ENCODE data around the gene CAMSAP1.
"Not testable (repeated sequence)": the region's sequence is repeated elsewhere in the genome, so short reads cannot be mapped to it uniquely, and the experiment has no call there.

CAMSAP1 gene

GRCh38 chr9:135901031-135901758 is 6.2 kb downstream of the CAMSAP1 start:
- no peak for DNase-seq (ENCODE audit: low read depth, low spot score)
- in situ Hi-C loops (cut with HindIII; ENCODE audit: low sequenced_read_pairs), result no loop called here
- no peak overlapping the region for H3K4me3 ChIP-seq (ENCODE audit: low read depth, low read length)
- TF ChIP-seq, protein P1, sequence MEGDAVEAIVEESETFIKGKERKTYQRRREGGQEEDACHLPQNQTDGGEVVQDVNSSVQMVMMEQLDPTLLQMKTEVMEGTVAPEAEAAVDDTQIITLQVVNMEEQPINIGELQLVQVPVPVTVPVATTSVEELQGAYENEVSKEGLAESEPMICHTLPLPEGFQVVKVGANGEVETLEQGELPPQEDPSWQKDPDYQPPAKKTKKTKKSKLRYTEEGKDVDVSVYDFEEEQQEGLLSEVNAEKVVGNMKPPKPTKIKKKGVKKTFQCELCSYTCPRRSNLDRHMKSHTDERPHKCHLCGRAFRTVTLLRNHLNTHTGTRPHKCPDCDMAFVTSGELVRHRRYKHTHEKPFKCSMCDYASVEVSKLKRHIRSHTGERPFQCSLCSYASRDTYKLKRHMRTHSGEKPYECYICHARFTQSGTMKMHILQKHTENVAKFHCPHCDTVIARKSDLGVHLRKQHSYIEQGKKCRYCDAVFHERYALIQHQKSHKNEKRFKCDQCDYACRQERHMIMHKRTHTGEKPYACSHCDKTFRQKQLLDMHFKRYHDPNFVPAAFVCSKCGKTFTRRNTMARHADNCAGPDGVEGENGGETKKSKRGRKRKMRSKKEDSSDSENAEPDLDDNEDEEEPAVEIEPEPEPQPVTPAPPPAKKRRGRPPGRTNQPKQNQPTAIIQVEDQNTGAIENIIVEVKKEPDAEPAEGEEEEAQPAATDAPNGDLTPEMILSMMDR (IDR thresholded peaks at IDR 0.05; ENCODE audit: low read depth, low read length), result no peak

DNA sequence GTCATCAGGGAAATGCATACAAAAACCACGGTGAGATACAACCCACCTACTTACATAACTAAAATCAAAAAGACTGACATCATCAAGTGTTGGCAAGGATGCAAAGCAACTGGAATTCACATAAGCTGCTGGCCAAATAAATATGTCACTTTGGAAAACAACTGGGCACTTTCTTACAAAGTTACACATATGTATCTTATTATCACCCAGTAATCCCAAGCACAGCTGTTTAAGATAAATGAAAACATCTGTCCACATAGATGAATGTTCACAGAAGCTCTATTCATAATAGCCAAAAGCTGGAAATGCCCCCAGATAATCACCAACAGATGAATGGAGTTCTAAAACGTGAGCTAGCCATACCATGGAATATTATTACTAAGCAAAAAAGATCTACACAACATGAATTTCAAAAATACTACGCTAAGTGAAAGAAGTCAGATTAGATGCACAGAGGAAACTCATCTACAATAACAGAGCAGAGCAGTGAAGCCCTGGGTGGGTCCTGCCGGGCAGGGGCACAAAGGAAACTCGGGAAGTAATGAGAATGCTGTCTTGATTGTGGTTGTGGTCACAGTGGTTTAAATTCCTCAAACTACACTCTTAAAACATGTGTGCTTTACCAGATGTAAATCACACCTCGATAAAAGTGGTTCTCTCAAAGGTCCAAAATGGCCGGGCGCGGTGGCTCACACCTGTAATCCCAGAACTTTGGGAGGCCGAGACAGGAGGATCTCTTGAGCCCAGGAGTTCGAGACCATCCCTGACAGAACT is 8.5 kb downstream of the CAMSAP1 start:
- peak; percentile 56 for DNase-seq (ENCODE audit: low read depth, low spot score)
- H3K4me3 ChIP-seq (ENCODE audit: low read depth, low read length), result no peak overlapping the region
- TF ChIP-seq, protein P1 (IDR thresholded peaks at IDR 0.05; ENCODE audit: low read depth, low read length), result no peak
- in situ Hi-C loops (cut with HindIII; ENCODE audit: low sequenced_read_pairs), result no loop called here

GRCh38 chr9:135896626-135897025 is 10.7 kb downstream of the CAMSAP1 start:
- no peak for DNase-seq (ENCODE audit: low read depth, low spot score)
- TF ChIP-seq, protein P1 (IDR thresholded peaks at IDR 0.05; ENCODE audit: low read depth, low read length), result no peak
- in situ Hi-C loops (cut with HindIII; ENCODE audit: low sequenced_read_pairs), result no loop called here
- H3K4me3 ChIP-seq (ENCODE audit: low read depth, low read length), result no peak overlapping the region

DNA sequence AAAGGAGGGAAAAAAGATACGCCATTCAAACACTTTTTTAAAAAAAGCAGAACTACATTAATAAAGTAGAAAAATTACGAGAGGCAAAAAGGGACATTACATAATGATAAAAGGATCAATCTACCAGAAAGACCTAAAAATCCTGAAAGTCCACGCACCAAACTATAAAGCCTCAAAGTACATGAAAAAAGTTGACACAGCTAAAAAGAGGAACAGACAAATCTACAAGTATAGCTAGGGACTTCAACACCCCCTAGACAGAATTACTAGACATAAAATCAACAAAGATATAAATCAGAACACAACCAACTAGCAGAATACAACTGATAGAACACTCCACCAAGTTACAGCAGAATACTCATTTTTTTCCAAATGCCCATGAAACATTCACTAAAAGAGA is 11.1 kb downstream of the CAMSAP1 start:
- in situ Hi-C loops (cut with HindIII; ENCODE audit: low sequenced_read_pairs), result no loop called here
- TF ChIP-seq, protein P1 (IDR thresholded peaks at IDR 0.05; ENCODE audit: low read depth, low read length), result no peak
- no peak for DNase-seq (ENCODE audit: low read depth, low spot score)
- no peak overlapping the region for H3K4me3 ChIP-seq (ENCODE audit: low read depth, low read length)

DNA sequence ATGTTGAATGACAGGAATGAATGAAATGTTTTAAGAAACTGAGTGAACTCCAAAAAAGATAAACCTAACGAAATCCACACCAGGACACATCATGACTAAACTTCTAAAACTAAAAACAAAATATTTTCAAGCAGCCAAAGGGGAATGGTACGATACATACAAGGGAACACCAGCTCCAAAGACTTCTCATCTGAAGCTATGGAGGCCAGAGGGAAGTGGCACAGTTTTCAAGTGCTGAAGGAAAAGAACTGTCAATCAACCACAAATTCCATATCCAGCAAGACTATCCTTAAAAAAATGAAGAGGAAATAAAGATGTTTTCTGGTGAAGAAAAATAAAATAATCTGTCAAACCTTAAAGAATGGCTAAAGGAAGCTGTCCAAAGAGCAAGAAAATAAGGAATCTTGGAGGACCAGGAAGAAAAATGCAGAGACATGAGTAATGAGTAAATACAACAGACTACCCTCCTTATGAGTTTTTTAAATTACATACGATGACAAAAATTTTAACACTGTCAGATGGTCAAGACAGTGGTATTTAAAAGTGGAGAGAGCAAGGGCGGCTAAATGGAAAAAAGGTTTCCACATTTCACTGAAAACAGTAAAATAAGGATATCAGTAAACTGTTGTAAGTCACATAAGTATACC is 12.0 kb downstream of the CAMSAP1 start:
- no peak overlapping the region for H3K4me3 ChIP-seq (ENCODE audit: low read depth, low read length)
- DNase-seq (ENCODE audit: low read depth, low spot score), result no peak
- in situ Hi-C loops (cut with HindIII; ENCODE audit: low sequenced_read_pairs), result no loop called here
- TF ChIP-seq, protein P1 (IDR thresholded peaks at IDR 0.05; ENCODE audit: low read depth, low read length), result no peak

- in situ Hi-C loops (cut with HindIII; ENCODE audit: low sequenced_read_pairs), result no loop called here
- TF ChIP-seq, protein P1 (IDR thresholded peaks at IDR 0.05; ENCODE audit: low read depth, low read length), result no peak
- DNase-seq (ENCODE audit: low read depth, low spot score), result no peak
- H3K4me3 ChIP-seq (ENCODE audit: low read depth, low read length), result no peak overlapping the region
Measured at GRCh38 chr9:135893104-135893503, 14.2 kb downstream of the CAMSAP1 start.

DNA sequence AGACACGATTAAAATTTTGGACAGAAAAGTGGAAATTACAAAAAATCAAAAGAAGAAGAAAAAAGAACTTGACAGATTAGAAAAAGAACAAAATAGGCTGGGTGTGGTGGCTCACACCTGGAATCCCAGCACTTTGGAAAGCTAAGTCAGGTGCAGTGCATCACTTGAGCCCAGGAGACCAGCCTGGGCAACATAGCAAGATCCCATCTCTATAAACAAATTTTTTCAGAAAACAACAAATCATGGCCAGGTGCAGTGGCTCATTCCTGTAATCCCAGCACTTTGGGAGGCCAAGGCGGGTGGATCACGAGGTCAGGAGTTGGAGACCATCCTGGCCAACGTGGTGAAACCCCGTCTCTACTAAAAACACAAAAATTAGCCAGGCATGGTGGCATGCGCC is 15.0 kb downstream of the CAMSAP1 start:
- DNase-seq (ENCODE audit: low read depth, low spot score); in situ Hi-C loops (cut with HindIII; ENCODE audit: low sequenced_read_pairs): not testable (repeated sequence)

More for the DNA sequence above, 15.0 kb downstream of the CAMSAP1 start:
- not testable (repeated sequence) for H3K4me3 ChIP-seq (ENCODE audit: low read depth, low read length)
